Stimulated activated CD8-positive, alpha-beta memory T cell treated with anti-CD3 and anti-CD28 coated beads, Interleukin-15, amount 100 ng/mL, for 24 hours (primary cell): ENCODE results near the gene MAP10.

Experiments
- DNase-seq: peaks from one replicate; pipeline ENCODE4 v3.0.0-alpha.2; 2020; ENCODE audit warnings: low read depth

MAP10 gene

DNA sequence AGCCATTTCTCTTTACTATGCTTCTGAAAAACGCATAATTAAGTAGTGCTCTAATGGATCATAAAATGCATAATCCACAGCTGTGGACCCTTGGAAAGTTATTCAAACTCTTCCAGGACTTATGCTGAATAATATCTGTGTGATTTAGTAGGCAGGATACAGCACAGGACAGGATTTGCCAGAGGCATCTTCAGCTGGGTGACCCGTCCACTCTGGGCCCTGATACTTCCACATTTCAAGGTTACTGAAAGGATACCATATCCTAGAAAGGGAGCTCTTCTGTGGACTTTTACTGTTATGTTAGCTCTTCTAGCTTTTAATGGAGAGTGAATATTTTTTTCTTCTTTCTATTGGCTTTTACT is 49.6 kb downstream of the MAP10 start:
- no peak for DNase-seq

DNA sequence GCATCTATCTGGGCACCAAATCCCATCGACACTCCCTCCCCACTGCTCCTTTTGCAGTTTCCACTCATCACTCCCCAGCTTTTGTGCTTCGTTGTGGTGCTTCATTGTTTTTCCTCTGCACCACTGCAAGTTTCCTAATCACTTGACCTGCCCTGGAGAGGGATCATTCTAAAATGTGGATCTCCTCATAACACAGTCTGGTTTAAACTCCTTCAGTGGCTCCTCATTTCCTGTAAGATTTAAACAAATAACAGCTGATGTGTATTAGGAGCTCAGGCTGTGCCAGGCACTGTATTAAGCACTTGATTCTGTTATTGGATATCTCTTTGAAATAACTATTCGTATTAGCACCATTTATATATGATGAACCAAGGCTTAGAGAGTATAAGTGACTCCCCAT is 51.3 kb downstream of the MAP10 start:
- no peak for DNase-seq
